LNCaP clone FGC (cell line): ENCODE measurements around the gene COX11.

Experiments used
- DNase-seq: peaks from one replicate; pipeline ENCODE4 v3.0.0-alpha.2; 2011; ENCODE audit warnings: low read depth
- H3K4me3 ChIP-seq: 2 replicates; pipeline ENCODE4 v1.5.1; 2011; ENCODE audit warnings: mild to moderate bottlenecking, low read depth, low read length, control low read depth
- TF ChIP-seq, protein P1 (sequence below): IDR thresholded peaks from 2 replicates; pipeline ENCODE4 v1.5.1; 2012; ENCODE audit warnings: mild to moderate bottlenecking; ENCODE audit not compliant: control insufficient read depth, insufficient read depth; ENCODE audit errors: extremely low read depth

Gene COX11

DNA sequence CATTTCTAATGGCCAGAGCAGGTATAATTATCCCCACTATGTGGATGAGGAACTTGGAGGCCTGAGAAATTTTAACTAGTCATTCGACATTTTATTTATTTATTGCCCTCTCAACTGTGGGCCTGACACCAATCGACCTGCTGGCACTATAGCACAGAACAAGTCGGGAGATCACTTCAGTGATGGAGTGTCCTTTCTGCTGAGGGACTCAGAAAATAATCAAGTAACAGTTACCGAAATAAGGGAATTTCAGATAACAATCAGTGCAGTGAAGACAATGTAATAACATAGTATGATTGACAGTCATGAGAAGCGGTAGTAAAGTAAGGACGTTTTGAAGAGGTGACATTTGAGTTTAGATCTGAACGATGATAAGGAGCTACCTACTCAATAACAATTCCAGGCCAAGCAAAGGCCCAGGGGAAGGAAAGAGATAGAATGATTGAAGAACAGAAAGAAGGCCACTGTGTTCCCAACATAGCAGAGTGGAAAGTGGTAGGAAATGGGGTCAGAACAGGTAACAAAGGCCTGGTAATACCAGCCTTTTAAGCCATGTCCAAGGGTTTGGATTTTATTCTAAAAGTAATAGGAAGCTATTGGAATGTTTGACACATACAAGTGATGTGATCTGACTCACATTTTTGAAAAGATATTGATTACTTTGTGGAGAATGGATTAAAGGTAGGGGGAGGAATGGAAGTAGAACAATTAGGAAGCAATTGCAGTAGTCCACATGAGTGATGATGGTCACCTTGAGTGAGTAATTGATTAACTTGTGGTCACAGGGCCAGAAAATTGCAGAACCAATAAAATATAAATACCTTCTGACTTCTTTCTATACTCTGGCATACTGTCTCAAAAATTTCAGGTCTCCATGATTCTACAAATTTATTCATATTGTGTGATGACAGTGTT, 1.5 kb upstream of the COX11 start:
- TF ChIP-seq, protein P1, sequence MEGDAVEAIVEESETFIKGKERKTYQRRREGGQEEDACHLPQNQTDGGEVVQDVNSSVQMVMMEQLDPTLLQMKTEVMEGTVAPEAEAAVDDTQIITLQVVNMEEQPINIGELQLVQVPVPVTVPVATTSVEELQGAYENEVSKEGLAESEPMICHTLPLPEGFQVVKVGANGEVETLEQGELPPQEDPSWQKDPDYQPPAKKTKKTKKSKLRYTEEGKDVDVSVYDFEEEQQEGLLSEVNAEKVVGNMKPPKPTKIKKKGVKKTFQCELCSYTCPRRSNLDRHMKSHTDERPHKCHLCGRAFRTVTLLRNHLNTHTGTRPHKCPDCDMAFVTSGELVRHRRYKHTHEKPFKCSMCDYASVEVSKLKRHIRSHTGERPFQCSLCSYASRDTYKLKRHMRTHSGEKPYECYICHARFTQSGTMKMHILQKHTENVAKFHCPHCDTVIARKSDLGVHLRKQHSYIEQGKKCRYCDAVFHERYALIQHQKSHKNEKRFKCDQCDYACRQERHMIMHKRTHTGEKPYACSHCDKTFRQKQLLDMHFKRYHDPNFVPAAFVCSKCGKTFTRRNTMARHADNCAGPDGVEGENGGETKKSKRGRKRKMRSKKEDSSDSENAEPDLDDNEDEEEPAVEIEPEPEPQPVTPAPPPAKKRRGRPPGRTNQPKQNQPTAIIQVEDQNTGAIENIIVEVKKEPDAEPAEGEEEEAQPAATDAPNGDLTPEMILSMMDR: no peak
- peak overlapping the region; percentile 84 for H3K4me3 ChIP-seq
- DNase-seq: no peak

DNA sequence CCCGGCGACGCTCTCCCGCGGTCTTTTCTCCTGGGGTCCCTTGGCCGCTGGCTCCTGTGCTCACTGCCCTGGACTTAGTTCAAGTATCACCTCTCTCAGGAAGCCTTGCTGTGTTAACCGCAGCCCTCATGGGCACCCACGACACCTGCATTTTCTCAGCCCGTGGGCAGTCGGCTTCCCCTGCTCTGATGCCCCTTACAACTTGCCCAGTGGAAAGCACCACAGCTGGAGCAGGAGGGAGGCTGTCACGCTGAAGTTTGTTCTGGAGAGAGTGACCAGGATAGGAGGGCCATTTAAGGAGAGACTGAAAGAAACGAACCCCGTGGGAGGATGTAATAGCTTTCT, 506 bp upstream of the COX11 start:
- no peak for DNase-seq
- TF ChIP-seq, protein P1: no peak
- peak overlapping the region; percentile 84 for H3K4me3 ChIP-seq

DNA sequence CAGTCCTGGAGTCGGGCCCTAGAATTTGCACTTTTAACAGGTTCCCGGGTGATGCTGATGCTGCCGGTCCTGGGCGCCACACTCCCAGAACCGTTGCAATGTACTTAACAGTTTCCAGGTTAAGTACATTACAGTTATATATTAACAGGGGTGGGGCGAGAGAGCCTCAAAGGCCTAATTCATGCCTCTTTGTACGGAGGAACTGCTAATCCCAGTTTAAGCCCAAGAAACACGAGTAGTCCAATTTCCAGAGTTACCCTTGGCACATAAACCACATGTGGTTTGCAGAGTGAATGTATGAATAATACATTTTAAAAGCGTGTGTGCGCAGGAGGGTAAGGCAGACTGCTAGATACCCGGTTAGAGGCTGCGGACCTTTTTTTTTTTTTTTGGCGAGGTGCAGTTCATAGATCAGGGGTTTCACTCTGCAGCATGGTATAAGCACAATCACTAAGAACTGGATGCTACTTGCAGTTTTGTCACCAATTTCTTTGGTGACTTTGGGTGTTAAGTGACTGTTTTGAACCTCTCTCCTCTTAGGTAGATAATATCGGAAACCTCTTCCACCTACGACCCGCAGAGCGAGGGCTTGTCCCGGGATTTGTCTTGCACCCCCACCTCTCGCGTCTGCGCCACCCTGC, 713 bp downstream of the COX11 start:
- peak overlapping the region; percentile 84 for H3K4me3 ChIP-seq
- TF ChIP-seq, protein P1: peak; percentile 35; the same call in 1 of the 2 replicates
- no peak for DNase-seq

DNA sequence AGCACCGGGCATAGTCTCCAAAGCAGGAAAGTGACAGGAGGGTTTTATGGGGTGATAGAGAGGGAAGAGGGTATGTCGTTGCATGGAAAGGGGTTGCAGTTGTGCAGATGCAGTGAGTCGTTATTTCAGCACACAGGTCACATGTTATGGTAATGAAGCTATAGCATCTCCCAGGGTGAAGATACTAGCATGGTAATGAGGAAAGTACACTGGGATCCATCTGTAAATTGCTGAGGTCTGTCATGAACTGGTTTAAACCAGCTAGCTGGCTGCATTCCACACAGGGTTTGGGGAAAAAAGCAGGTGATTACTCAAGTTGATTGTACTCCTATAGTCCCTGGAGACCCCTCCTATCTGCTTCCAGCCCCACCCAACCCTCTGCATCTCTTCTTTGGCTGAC, 11.7 kb downstream of the COX11 start:
- DNase-seq: no peak
- TF ChIP-seq, protein P1: no peak
- no peak overlapping the region for H3K4me3 ChIP-seq

DNA sequence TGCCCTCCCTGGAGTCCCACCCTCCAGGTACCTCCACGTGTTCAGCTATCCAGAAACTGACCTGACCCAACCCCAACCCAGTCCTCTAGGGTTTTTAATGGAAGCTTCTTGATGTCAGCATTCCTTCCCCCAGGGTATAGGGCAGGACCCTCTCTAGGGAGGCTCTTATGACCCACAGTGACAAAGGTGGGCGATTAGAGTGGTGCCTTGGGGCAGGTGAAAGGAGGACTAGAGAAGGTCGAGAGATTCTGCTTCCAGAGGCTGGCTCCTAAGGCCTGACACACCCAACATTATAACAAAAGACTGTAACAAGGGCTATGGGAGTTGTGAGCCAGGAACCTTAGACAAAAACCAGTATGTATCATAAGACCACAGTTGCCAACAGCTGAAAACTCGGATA, 17.2 kb downstream of the COX11 start:
- DNase-seq: no peak

DNA sequence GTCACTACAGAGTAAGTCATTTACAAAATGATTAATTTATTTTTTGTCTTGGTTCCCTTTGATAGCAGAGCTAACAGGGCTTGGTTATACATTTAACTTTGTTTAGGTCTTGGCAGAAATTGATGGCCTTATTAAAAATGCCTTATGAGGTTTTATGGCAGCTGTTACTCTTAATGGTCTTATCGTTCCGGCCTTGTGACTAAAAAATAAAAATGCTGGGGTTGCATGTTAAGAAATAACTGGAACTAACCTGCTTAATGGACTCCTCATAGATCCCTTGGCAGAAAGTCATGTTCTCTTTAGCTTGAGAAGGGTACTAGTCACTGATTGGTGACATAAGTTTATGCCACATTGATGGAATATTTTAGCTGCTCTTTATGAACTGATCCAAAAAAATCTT, 18.3 kb downstream of the COX11 start:
- H3K4me3 ChIP-seq: no peak overlapping the region
- TF ChIP-seq, protein P1: no peak
- no peak for DNase-seq

More for the DNA sequence above, 17.2 kb downstream of the COX11 start:
- no peak overlapping the region for H3K4me3 ChIP-seq
- TF ChIP-seq, protein P1: no peak
